Endothelial cell (in vitro differentiated cells): ENCODE results near the gene TBC1D22B. TPM values are rescaled to one million over a fixed set of nuclear protein-coding genes. Genes with fewer than 3 reads are reported as not detected.
A peak's percentile ranks its signal among the peaks of the same experiment; 100 is the strongest.

Experiments
- DNase-seq: peaks from one replicate; pipeline ENCODE4 v3.0.0; 2021; ENCODE audit warnings: low spot score
- H3K27ac Mint-ChIP-seq: one replicate; pipeline ENCODE4 v1.8.0; 2021; ENCODE audit warnings: mixed read lengths, inconsistent platforms; ENCODE audit not compliant: unreplicated experiment
- H3K27me3 Mint-ChIP-seq: one replicate; pipeline ENCODE4 v1.8.0; 2021; ENCODE audit warnings: mild to moderate bottlenecking, moderate library complexity, mixed read lengths, inconsistent platforms; ENCODE audit not compliant: unreplicated experiment
- H3K36me3 Mint-ChIP-seq: one replicate; pipeline ENCODE4 v1.8.0; 2021; ENCODE audit warnings: mild to moderate bottlenecking, low read depth, mixed read lengths, inconsistent platforms; ENCODE audit not compliant: unreplicated experiment
- H3K4me1 Mint-ChIP-seq: one replicate; pipeline ENCODE4 v1.8.0; 2021; ENCODE audit warnings: mild to moderate bottlenecking, mixed read lengths, inconsistent platforms; ENCODE audit not compliant: unreplicated experiment
- H3K4me3 Mint-ChIP-seq: one replicate; pipeline ENCODE4 v1.8.0; 2021; ENCODE audit warnings: mild to moderate bottlenecking, mixed read lengths, inconsistent platforms; ENCODE audit not compliant: unreplicated experiment
- H3K9me3 Mint-ChIP-seq: one replicate; pipeline ENCODE4 v1.8.0; 2021; ENCODE audit warnings: mixed read lengths, inconsistent platforms; ENCODE audit not compliant: unreplicated experiment
- CTCF ChIP-seq: fragments of 200-600 bp; sonication (generic); IDR thresholded peaks from one replicate; pipeline ENCODE4 v1.5.0; 2021; ENCODE audit warnings: antibody characterized with exemption; ENCODE audit not compliant: unreplicated experiment
- total RNA-seq: library from RNA; stranded (reverse); fragmentation: NEBNext Ultra II Directional; extraction: Animal tissue kit (Norgen Biotek cat#: 25700); gene quantifications from one replicate; pipeline ENCODE4 v1.2.1, GENCODE V29; 2021; ENCODE audit not compliant: unreplicated experiment

The TBC1D22B gene
- total RNA-seq, 1 donor from 2014 or later, result 11.8 TPM

DNA sequence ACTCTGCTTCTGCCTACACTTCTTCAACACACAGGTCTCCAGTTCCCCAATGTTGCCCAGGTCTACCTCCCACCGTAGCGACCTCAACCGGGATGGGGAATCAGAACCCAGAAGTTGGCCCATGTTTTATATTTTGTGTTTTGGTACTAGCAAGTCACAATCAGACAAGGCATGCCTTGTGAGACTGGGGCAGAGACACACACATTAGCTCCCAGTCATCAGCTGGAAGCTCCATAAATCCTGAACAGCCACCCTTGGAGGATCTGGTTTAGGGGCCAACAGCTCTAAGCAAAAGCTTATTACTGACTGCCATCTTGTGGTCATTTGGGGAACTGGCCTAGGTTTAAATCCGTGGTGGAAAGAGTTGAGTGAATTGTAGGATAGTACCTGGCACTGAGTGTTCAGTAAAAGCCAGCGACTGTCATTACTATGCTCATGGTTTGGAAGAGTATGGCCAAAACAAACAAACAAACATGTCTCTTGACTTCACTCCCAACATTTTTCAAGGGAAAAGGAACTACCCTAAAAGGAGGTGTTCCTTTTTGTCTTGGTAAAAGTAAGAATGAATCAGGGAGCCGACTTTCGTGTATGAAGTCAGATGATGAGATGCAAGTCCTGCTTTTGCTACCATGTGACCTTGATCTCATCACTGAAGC, 47.1 kb upstream of the TBC1D22B start:
- TF ChIP-seq CTCF, result peak; percentile 91
- Mint-ChIP-seq H3K36me3 (no peaks in the 10 kb centered on the region), H3K9me3 (no peaks in the 10 kb centered on the region), H3K4me1 (peaks cover 12% of the 10 kb centered on the region), H3K27me3 (peaks cover 5% of the 10 kb centered on the region), H3K27ac (no peak overlapping the region), H3K4me3 (no peak overlapping the region)
- DNase-seq, result peak; percentile 81

DNA sequence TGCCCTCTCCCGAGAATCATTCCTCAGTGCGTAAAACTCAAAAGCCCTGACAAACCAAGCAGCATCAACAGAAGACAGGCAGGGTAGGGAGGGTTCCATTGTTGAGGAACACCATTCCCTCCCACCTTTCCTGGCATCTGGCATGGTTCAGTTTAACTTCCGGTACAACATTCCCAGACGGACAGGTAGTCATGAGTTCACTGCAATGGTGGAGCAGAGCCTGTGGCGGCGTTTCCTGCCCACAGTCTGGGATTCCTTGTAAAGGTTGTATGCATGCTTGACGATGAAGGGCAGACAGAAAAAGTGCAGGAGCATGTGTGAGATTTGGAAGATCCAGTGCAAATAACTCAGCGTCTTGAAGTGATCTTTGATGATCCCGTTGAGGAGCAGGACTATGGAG, 45.3 kb upstream of the TBC1D22B start:
- Mint-ChIP-seq H3K27me3 (peaks cover 4% of the 10 kb centered on the region), H3K9me3 (no peaks in the 10 kb centered on the region), H3K4me3 (no peak overlapping the region), H3K36me3 (no peaks in the 10 kb centered on the region), H3K27ac (no peak overlapping the region), H3K4me1 (peaks cover 7% of the 10 kb centered on the region)
- DNase-seq, result no peak
- TF ChIP-seq CTCF, result no peak

DNA sequence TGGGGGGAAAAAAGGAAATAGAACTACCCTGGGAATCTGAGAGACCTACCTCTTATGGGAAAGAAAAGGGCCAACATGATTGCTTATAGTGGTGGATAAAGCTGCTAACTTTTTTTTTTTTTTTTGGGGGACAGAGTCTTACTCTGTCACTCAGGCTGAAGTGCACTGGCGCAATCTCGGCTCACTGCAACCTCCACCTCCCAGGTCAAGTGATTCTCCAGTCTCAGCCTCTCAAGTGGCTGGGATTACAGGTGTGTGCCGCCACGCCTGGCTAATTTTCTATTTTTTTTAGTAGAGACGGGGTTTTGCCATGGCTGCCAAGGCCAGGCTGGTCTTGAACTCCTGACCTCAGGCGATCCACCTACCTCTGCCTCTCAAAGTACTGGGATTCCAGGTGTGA, 39.5 kb upstream of the TBC1D22B start:
- Mint-ChIP-seq H3K4me1 (peaks cover 15% of the 10 kb centered on the region), H3K27me3 (no peaks in the 10 kb centered on the region), H3K9me3 (no peaks in the 10 kb centered on the region), H3K36me3 (peaks cover 3% of the 10 kb centered on the region), H3K4me3 (peak overlapping the region; percentile 18), H3K27ac (no peak overlapping the region)
- no peak for DNase-seq
- TF ChIP-seq CTCF, result no peak

DNA sequence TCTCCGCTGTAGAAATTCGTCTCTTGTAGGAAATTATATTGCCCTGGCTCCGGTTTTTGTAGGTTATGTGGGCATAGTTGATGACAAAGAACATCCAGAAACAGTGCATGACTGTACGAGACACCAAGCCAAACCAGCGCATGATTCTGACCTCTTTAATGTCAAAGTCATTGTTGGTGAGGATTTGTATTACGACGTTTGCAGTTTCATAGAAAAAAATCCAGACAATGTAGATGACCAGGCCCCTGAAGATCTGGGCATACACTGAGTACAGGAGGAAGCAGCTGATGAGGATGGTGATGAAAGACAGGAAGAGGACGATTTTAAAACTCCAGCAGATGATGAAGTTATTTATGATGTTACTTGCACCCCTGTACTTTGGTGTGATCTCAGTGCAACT, 39.1 kb upstream of the TBC1D22B start:
- no peak for TF ChIP-seq CTCF
- Mint-ChIP-seq H3K27me3 (no peaks in the 10 kb centered on the region), H3K27ac (no peak overlapping the region), H3K4me3 (peak overlapping the region; percentile 18), H3K9me3 (no peaks in the 10 kb centered on the region), H3K36me3 (peaks cover 3% of the 10 kb centered on the region), H3K4me1 (peaks cover 15% of the 10 kb centered on the region)
- DNase-seq, result no peak

DNA sequence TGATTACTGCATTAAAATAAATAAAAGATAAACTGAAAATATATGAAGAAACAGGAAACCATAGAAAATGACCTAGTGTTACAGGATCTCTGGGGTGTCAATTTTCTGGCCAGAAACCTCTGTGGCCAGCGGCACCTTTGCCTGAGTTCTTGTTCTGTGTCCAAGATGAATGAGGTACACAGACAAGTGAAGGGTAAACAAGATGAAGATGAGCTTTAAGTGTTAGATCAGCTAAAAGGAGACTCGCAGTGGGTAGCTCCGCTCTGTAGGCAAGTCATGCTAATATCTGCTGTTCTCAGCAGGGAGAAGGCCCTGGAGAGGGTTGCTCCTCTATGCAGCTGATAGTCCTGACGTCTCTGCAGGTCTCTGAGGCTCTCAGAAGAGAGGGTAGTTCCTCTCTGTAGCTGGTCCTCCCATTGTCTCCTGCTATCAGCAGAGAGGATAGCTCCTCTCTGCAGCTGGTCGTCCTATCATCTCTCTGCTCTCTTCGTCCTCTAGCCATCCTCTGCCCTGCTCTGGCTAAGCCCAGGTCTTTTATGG, 35.9 kb upstream of the TBC1D22B start:
- Mint-ChIP-seq H3K27me3 (no peaks in the 10 kb centered on the region), H3K36me3 (peaks cover 3% of the 10 kb centered on the region), H3K4me1 (peaks cover 15% of the 10 kb centered on the region), H3K27ac (peak overlapping the region; percentile 27), H3K4me3 (peak overlapping the region; percentile 94), H3K9me3 (no peaks in the 10 kb centered on the region)
- DNase-seq, result no peak
- no peak for TF ChIP-seq CTCF
